Limb (tissue), 2 donors: ENCODE results near the gene FKBP5.
"Not testable (repeated sequence)": the region's sequence is repeated elsewhere in the genome, so short reads cannot be mapped to it uniquely, and the experiment has no call there.

Source experiments
- DNase-seq, 2 donors: peaks; one replicate each; pipeline ENCODE4 v3.0.0-alpha.2; 2016; ENCODE audit errors: extremely low spot score in 2 of 2

FKBP5 gene

DNA sequence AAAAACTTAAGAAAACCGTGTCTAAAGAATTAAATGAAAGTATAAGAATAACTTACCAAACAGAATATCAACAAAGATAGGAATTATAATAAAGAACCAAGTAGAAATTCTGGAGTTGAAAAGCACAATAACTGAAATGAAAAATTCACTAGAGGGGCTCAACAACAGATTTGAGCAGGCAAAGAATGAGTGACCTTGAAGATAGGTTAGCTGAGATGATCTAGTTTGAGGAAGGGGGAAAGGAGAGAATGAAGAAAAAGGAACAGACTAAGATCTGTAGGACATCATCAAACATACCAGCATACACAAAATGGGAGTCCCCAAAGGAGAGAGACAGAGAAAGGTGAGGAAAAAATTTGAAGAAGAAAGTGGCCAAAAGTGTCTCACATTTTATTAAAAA, 138.3 kb downstream of the FKBP5 start:
- no peak for DNase-seq

DNA sequence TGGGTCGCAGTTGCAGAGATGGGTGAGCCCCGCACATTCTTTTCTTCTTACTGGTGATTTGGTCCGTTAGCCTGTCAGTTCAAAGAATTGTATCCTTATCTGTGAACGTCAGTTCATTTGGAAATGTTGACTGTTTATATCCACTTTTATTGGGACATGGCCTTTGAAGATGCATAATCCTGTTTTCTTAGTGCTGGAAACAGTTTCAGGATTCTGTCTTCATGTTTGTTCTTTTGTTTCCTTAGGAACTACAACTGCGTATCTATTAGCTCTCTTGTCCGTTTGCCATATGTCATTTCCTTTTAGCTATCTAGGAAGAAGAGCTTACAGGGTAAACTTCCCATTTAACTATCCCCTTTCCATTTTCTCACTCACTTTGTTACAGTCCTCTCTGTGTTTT, 141.0 kb downstream of the FKBP5 start:
- no peak for DNase-seq

GRCh38 chr6:35544769-35545361, 143.8 kb downstream of the FKBP5 start:
- no peak for DNase-seq

- DNase-seq, result no peak
Measured at GRCh38 chr6:35543459-35544193, 145.1 kb downstream of the FKBP5 start.

- DNase-seq, result no peak
Measured at GRCh38 chr6:35541836-35542235, 146.9 kb downstream of the FKBP5 start.

- no peak for DNase-seq
Measured at GRCh38 chr6:35539223-35539622, 149.5 kb downstream of the FKBP5 start.

- DNase-seq, result not testable (repeated sequence)
Measured at GRCh38 chr6:35535847-35536246, 152.9 kb downstream of the FKBP5 start.

DNA sequence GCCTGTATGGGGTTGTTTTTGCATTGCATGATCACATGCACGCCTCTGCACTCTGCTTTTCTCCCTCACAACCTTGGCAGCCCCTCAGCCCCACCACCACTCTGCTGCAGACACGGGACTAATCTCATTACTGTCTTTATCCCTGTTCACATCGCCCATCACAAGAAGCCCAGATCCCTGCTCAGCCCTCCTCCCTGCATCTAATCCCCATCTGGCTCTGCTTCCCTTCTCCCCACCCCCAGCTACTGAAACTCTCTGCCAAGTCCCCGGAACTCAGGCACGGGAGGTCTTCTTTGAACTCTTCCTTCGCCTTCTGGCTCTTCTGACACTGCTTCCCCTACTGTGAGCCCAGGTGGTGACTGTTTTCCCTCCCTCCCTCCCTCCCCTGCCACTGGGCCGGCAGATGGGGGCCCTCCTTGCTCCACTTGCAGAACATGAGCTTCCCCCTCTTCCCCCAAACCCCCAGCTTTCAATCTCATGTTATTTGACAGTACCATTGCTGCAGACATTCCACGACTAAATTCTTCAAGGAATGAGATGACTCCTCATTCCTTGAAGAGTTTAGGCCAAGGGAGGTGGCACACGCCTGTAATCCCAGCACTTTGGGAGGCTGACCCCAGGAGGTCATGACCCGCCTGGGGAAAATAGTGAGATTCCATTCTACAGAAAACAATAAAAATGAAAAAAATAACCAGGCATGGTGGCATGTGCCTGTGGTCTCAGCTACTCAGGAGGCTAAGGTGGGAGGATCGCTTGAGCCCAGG, 154.1 kb downstream of the FKBP5 start:
- peak; percentile 64 to 65 for DNase-seq

DNA sequence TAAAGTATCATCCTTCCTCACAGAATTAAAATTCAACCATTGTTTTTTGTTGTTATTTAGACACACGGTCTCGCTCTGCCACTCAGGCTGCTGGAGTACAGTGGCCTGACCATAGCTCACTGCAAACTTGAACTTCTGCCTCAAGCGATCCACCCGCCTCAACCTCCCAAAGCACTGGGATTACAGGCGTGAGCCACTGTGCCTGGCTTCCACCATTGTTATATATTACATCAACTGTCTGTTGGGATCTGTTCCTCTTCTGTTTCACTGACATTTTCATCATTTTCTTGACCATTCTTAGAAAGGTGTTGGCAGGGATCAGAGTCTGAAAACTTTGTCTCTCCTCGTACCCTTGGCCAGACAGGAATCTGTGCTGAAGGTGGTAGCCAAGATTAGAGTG, 154.7 kb downstream of the FKBP5 start:
- DNase-seq, result no peak

- no peak for DNase-seq
Measured at GRCh38 chr6:35532126-35532525, 156.6 kb downstream of the FKBP5 start.

DNA sequence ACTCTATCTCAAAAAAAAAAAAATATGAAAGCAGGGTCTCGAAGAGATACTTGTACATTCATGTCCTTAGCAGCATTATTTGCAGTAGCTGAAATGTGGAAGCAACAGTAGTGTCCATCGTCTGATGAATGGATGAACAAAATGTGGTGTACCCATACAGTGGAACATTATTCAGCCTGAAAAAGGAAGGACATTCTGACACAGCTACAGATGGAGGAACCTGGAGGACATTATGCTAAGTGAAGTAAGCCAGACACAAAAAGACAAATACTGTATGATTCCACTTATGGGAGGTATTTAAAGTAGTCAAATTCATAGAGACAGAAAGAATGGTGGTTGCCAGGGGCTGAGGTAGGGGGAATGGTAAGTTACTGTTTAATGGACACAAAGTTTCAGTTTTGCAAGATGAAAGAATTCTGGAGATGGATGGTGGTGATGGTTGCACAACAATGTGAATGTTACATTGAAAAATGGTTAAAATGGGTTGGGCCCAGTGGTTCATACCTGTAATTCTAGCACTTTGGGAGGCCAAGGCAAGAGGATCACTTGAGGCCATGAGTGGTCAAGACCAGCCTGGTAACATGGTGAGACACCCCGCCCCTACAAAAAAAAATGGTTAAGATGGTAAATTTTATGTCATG, 164.2 kb downstream of the FKBP5 start:
- DNase-seq, result no peak
